ENCODE results near the gene SCEL. TPM values are rescaled to one million over a fixed set of nuclear protein-coding genes. Genes with fewer than 3 reads are reported as not detected.

SCEL gene
- total and polyA plus RNA-seq, 2 donors (not counting 3 experiments of a cell fraction or from before 2014, with no cell fraction given), result not detected

- ChIA-PET CTCF (interaction anchor here (0.7 to 4.0 kb wide), 10 partner anchors 21 to 564 kb away, joined by 3 to 103 read pairs (median 4); no protein-coding TSS in a partner anchor), POLR2A (interaction anchor here (1.1 kb wide), 1 partner anchor 73 kb away, joined by 8 read pairs; no protein-coding TSS in a partner anchor)
- H3K27ac ChIP-seq (ENCODE audit: insufficient read depth, low read depth, low read length), result no peak overlapping the region
- no TSS peak for BruUV-seq (replicated peaks)
- H3K9ac ChIP-seq (replicated peaks; ENCODE audit: extremely low read depth, insufficient read depth, low read length), result no peak overlapping the region
- no peaks in the 10 kb centered on the region for H3K79me2 ChIP-seq (ENCODE audit: control insufficient read depth, insufficient read depth, low read length)
- no peaks in the 10 kb centered on the region for H3K9me1 ChIP-seq (replicated peaks; ENCODE audit: control insufficient read depth, extremely low read depth, insufficient read depth, low read length)
- DNase-seq (ENCODE audit: low read depth, low spot score) (peak; percentile 71), FAIRE-seq (peak; percentile 81)
- H3K4me3 ChIP-seq (replicated peaks in 1 of 3; ENCODE audit: insufficient read depth in 1 of 3, low read depth in 1 of 3, low read length in 3 of 3), result no peak overlapping the region
- no peaks in the 10 kb centered on the region for H4K20me1 ChIP-seq (replicated peaks; ENCODE audit: control insufficient read depth, extremely low read depth, insufficient read depth, low read length)
- intact Hi-C loops (cut with micrococcal nuclease), result loop anchor here (1.0 to 10.0 kb wide), 6 partner anchors 21 to 541 kb away; partner anchors contain the start of genes FBXL3 and MYCBP2
- no peak for TF ChIP-seq EZH2 (IDR thresholded peaks at IDR 0.05; ENCODE audit: borderline replicate concordance, low read depth, low read length, severe bottlenecking)
- peak; percentile 28 to 33 for TF ChIP-seq CTCF (IDR thresholded peaks at IDR 0.05; ENCODE audit: extremely low read depth in 1 of 2, insufficient read depth in 1 of 2, low read depth in 1 of 2, low read length in 2 of 2)
- H3K27me3 ChIP-seq (ENCODE audit: control insufficient read depth in 2 of 2, insufficient read depth in 2 of 2, low read length in 2 of 2), result peaks cover 5 to 8% of the 10 kb centered on the region in 2 experiments
- no peak overlapping the region for H2AFZ ChIP-seq (ENCODE audit: low read depth, low read length)
- no peaks in the 10 kb centered on the region for H3K9me3 ChIP-seq (replicated peaks; ENCODE audit: control insufficient read depth, insufficient read depth, low read length)
- H3K4me1 ChIP-seq (ENCODE audit: control insufficient read depth, extremely low read depth, insufficient read depth, low read length), result no peaks in the 10 kb centered on the region
- H3K36me3 ChIP-seq (ENCODE audit: control insufficient read depth in 2 of 2, extremely low read depth in 1 of 2, insufficient read depth in 2 of 2, low read length in 2 of 2), result no peaks in the 10 kb centered on the region
- dilution Hi-C loops (cut with MboI; ENCODE audit: extremely low pct_ligation_motif_present, low sequenced_read_pairs), result no loop called here
- no peak overlapping the region for H3K4me2 ChIP-seq (ENCODE audit: insufficient read depth, low read length)
These were observed 30.1 kb downstream of the SCEL start for GRCh38 chr13:77565635-77566034.

GRCh38 chr13:77571956-77572355 lies 36.5 kb downstream of the SCEL start:
- no peaks in the 10 kb centered on the region for H3K36me3 ChIP-seq (ENCODE audit: control insufficient read depth in 2 of 2, extremely low read depth in 1 of 2, insufficient read depth in 2 of 2, low read length in 2 of 2)
- FAIRE-seq (no peak), DNase-seq (ENCODE audit: low read depth, low spot score) (no peak)
- H3K9me1 ChIP-seq (replicated peaks; ENCODE audit: control insufficient read depth, extremely low read depth, insufficient read depth, low read length), result no peaks in the 10 kb centered on the region
- H3K27me3 ChIP-seq (ENCODE audit: control insufficient read depth in 2 of 2, insufficient read depth in 2 of 2, low read length in 2 of 2), result peaks cover 2 to 3% of the 10 kb centered on the region in 2 experiments
- no peak overlapping the region for H3K27ac ChIP-seq (ENCODE audit: insufficient read depth, low read depth, low read length)
- H3K9ac ChIP-seq (replicated peaks; ENCODE audit: extremely low read depth, insufficient read depth, low read length), result no peak overlapping the region
- no peaks in the 10 kb centered on the region for H3K79me2 ChIP-seq (ENCODE audit: control insufficient read depth, insufficient read depth, low read length)
- ChIA-PET CTCF (no interaction called here), POLR2A (no interaction called here)
- H4K20me1 ChIP-seq (replicated peaks; ENCODE audit: control insufficient read depth, extremely low read depth, insufficient read depth, low read length), result no peaks in the 10 kb centered on the region
- H3K4me3 ChIP-seq (replicated peaks in 1 of 3; ENCODE audit: insufficient read depth in 1 of 3, low read depth in 1 of 3, low read length in 3 of 3), result no peak overlapping the region
- intact Hi-C loops (cut with micrococcal nuclease), result no loop called here
- H3K9me3 ChIP-seq (replicated peaks; ENCODE audit: control insufficient read depth, insufficient read depth, low read length), result no peaks in the 10 kb centered on the region
- dilution Hi-C loops (cut with MboI; ENCODE audit: extremely low pct_ligation_motif_present, low sequenced_read_pairs), result no loop called here
- TF ChIP-seq CTCF (IDR thresholded peaks at IDR 0.05; ENCODE audit: extremely low read depth in 1 of 2, insufficient read depth in 1 of 2, low read depth in 1 of 2, low read length in 2 of 2) (no peak), GATA2 (IDR thresholded peaks at IDR 0.05; ENCODE audit: insufficient read depth, insufficient read length, low read depth, low read length) (no peak)
- H2AFZ ChIP-seq (ENCODE audit: low read depth, low read length), result no peak overlapping the region
- no TSS peak for BruUV-seq (replicated peaks)
- H3K4me1 ChIP-seq (ENCODE audit: control insufficient read depth, extremely low read depth, insufficient read depth, low read length), result no peaks in the 10 kb centered on the region
- no peak overlapping the region for H3K4me2 ChIP-seq (ENCODE audit: insufficient read depth, low read length)

Data from endothelial cell of umbilical vein (primary cell).